BJ (cell line): Measurements from ENCODE around the gene SBSN. TPM values are rescaled to one million over a fixed set of nuclear protein-coding genes. Genes with fewer than 3 reads are reported as not detected.
"Not testable (repeated sequence)": the region's sequence is repeated elsewhere in the genome, so short reads cannot be mapped to it uniquely, and the experiment has no call there.

Experiments used
- CTCF ChIA-PET: fragments of 350-600 bp; formaldehyde crosslinking; extraction: SDS; loops from one replicate; lab custom pipeline; 2021; ENCODE audit warnings: antibody characterized with exemption, inconsistent platforms; lab: Yijun Ruan, JAX
- POLR2A ChIA-PET: fragments of 300-600 bp; sonication (Branson Sonifier 250); formaldehyde crosslinking; extraction: SDS; loops from one replicate; lab custom pipeline; 2021; ENCODE audit warnings: antibody characterized with exemption; lab: Charles Lee
- DNase-seq: peaks from one replicate; pipeline ENCODE4 v3.0.0-alpha.2; 2011; ENCODE audit warnings: low read depth
- H3K27me3 ChIP-seq: 2 replicates; pipeline ENCODE4 v1.6.0; 2011; ENCODE audit warnings: low read length; ENCODE audit not compliant: control insufficient read depth, insufficient read depth
- H3K36me3 ChIP-seq: 2 replicates; pipeline ENCODE4 v1.5.1; 2011; ENCODE audit warnings: low read length; ENCODE audit not compliant: control insufficient read depth, insufficient read depth
- H3K4me3 ChIP-seq: 2 replicates; pipeline ENCODE4 v1.5.1; 2011; ENCODE audit warnings: low read depth, mild to moderate bottlenecking, control low read depth, low read length
- CTCF ChIP-seq: IDR thresholded peaks from 2 replicates; pipeline ENCODE4 v1.5.1; 2011; ENCODE audit warnings: low read depth, mild to moderate bottlenecking, control low read depth, inconsistent platforms, low read length, moderate library complexity; ENCODE audit not compliant: insufficient read depth
- polyA plus RNA-seq: library from polyadenylated mRNA; depleted of rRNA; stranded (reverse); fragments of >200 nt; gene quantifications from 2 replicates; pipeline ENCODE4 v1.2.3, GENCODE V29; 2011; rRNA removed

SBSN gene
- polyA plus RNA-seq, 1 experiment = 1.6 TPM

- ChIA-PET POLR2A (no interaction called here), CTCF (interaction anchor here (2.6 kb wide), 1 partner anchor 16 kb away, joined by 11 read pairs; no protein-coding TSS in a partner anchor)
- no peak overlapping the region for H3K4me3 ChIP-seq
- DNase-seq = no peak
- H3K36me3 ChIP-seq = no peaks in the 10 kb centered on the region
- TF ChIP-seq CTCF = no peak
- no peaks in the 10 kb centered on the region for H3K27me3 ChIP-seq
These were observed 49.1 kb downstream of the SBSN start for GRCh38 chr19:35478794-35479677.

DNA sequence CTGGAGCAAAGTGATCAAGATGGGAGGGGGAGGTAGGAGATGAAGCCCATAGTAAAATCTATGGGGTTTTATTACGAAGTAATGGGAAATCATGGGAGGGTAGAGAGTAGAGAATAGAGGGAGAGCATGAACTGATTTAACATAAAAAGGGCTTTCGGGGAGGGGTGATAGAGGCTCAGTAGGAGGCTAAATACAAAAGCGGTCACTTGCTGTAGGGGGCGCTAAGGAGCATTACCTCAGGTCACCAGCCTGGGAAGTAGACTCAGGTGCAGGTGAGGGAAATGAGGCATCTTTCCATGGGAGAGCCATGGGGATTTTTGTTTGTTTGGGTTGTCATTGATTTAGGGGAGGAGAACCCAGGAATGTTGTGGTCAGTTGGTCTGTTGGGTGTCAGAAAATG is 52.0 kb downstream of the SBSN start:
- H3K27me3 ChIP-seq = no peaks in the 10 kb centered on the region
- CTCF ChIA-PET = no interaction called here
- no peak for DNase-seq
- TF ChIP-seq CTCF = no peak
- H3K36me3 ChIP-seq = no peaks in the 10 kb centered on the region
- H3K4me3 ChIP-seq = no peak overlapping the region
- POLR2A ChIA-PET = no interaction called here

DNA sequence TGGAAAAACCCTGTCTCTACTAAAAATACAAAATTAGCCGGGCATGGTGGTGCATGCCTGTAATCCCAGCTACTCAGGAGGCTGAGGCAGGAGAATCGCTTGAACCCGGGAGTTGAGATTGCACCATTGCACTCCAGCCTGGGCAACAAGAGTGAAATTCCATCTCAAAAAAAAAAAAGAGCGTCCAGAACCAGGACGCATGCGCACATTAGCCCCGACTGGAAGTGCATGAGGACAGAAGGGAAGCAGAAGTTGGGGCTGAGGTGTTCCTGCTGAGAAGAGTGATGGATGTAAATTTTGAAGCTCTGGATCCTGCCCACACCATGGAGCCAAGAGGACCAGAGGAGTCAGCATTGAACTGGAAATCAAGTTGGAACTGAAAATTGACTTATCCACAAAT is 53.5 kb downstream of the SBSN start:
- H3K36me3 ChIP-seq, H3K27me3 ChIP-seq, POLR2A ChIA-PET, DNase-seq, H3K4me3 ChIP-seq, CTCF ChIA-PET: not testable (repeated sequence)

- H3K4me3 ChIP-seq = no peak overlapping the region
- no peak for DNase-seq
- no peaks in the 10 kb centered on the region for H3K36me3 ChIP-seq
- ChIA-PET CTCF (interaction anchor here (2.8 kb wide), 1 partner anchor 21 kb away, joined by 10 read pairs; no protein-coding TSS in a partner anchor), POLR2A (no interaction called here)
- no peaks in the 10 kb centered on the region; the same call in 1 of the 2 replicates for H3K27me3 ChIP-seq
- no peak for TF ChIP-seq CTCF
These were observed 54.0 kb downstream of the SBSN start for GRCh38 chr19:35474104-35474503.

Other genes starting within 250 kb of the SBSN start
- not detected in 2 replicates for gene HAMP, start 245.8 kb downstream of the SBSN start, polyA plus RNA-seq
- gene MAG, start 236.2 kb downstream of the SBSN start, polyA plus RNA-seq = not detected in 2 replicates
- not detected in 2 replicates for gene CD22, start 199.1 kb downstream of the SBSN start, polyA plus RNA-seq
- not detected in 2 replicates for gene FFAR1, start 180.4 kb downstream of the SBSN start, polyA plus RNA-seq
- gene FFAR3, start 169.9 kb downstream of the SBSN start, polyA plus RNA-seq = not detected in 2 replicates
- not detected in 2 replicates for gene GPR42, start 157.2 kb downstream of the SBSN start, polyA plus RNA-seq
- not detected in 2 replicates for gene FFAR2, start 80.1 kb downstream of the SBSN start, polyA plus RNA-seq
- not detected in 2 replicates for gene KRTDAP, start 37.8 kb downstream of the SBSN start, polyA plus RNA-seq
- gene DMKN, start 14.7 kb downstream of the SBSN start, polyA plus RNA-seq = 1.0 and 1.5 TPM in 2 replicates
- not detected in 2 replicates for gene GAPDHS, start 5.1 kb upstream of the SBSN start, polyA plus RNA-seq
- gene TMEM147, start 17.3 kb upstream of the SBSN start, polyA plus RNA-seq = 167 and 200 TPM in 2 replicates
- not detected in 2 replicates for gene ATP4A, start 35.3 kb upstream of the SBSN start, polyA plus RNA-seq
- not detected in 2 replicates for gene PMIS2, start 57.9 kb upstream of the SBSN start, polyA plus RNA-seq
- 2.3 and 3.9 TPM in 2 replicates for gene HAUS5, start 84.4 kb upstream of the SBSN start, polyA plus RNA-seq
- 36.8 and 52.6 TPM in 2 replicates for gene RBM42, start 100.7 kb upstream of the SBSN start, polyA plus RNA-seq
- gene ETV2, start 113.4 kb upstream of the SBSN start, polyA plus RNA-seq = 0.47 and 0.54 TPM in 2 replicates
- 463 and 510 TPM in 2 replicates for gene COX6B1, start 120.0 kb upstream of the SBSN start, polyA plus RNA-seq
- gene UPK1A, start 138.2 kb upstream of the SBSN start, polyA plus RNA-seq = 0.17 and 0.39 TPM in 2 replicates
- gene ZBTB32, start 176.2 kb upstream of the SBSN start, polyA plus RNA-seq = not detected in 2 replicates
- 6.1 and 13.3 TPM in 2 replicates for gene KMT2B, start 189.7 kb upstream of the SBSN start, polyA plus RNA-seq
- gene IGFLR1, start 214.1 kb upstream of the SBSN start, polyA plus RNA-seq = 1.1 and 1.9 TPM in 2 replicates
- 18.3 and 20.3 TPM in 2 replicates for gene U2AF1L4, start 217.1 kb upstream of the SBSN start, polyA plus RNA-seq
- 65.4 and 76.2 TPM in 2 replicates for gene PSENEN, start 217.3 kb upstream of the SBSN start, polyA plus RNA-seq
- 8.9 and 15.0 TPM in 2 replicates for gene LIN37, start 220.3 kb upstream of the SBSN start, polyA plus RNA-seq
- gene HSPB6, start 228.7 kb upstream of the SBSN start, polyA plus RNA-seq = 21.0 and 27.2 TPM in 2 replicates
- 6.9 and 9.4 TPM in 2 replicates for gene PROSER3, start 229.9 kb upstream of the SBSN start, polyA plus RNA-seq
- gene ARHGAP33, start 247.3 kb upstream of the SBSN start, polyA plus RNA-seq = 1.1 and 3.6 TPM in 2 replicates